ENCODE data around the gene FZD7. TPM values are rescaled to one million over a fixed set of nuclear protein-coding genes. Genes with fewer than 3 reads are reported as not detected.

Gene FZD7
- total and polyA plus RNA-seq, 2 of the 8 experiments (the other 6 are each of a cell fraction or from before 2014, with no cell fraction given) = 176 to 246 TPM

- Histone ChIP-seq H2BK15ac (ENCODE audit: low read length) (no peak overlapping the region), H4K20me1 (replicated peaks in 1 of 2; ENCODE audit: control insufficient read depth in 1 of 2, insufficient read depth in 2 of 2, low read length in 2 of 2) (no peaks in the 10 kb centered on the region), H3K4ac (replicated peaks; ENCODE audit: insufficient read length, low read depth, low read length) (no peak overlapping the region), H2AK5ac (ENCODE audit: low read depth, low read length) (no peak overlapping the region), H3K27me3 (replicated peaks in 1 of 4; ENCODE audit: control insufficient read depth in 3 of 4, extremely low read depth in 1 of 4, insufficient read depth in 3 of 4, low read length in 3 of 4) (no peaks in the 10 kb centered on the region), H3K4me1 (replicated peaks in 1 of 4; ENCODE audit: control insufficient read depth in 3 of 4, insufficient read depth in 4 of 4, low read length in 3 of 4) (peaks cover 0 to 17% (median 13%) of the 10 kb centered on the region in 4 experiments; a peak in 3 of 7 replicates), H3K4me2 (ENCODE audit: insufficient read depth in 1 of 2, low read depth in 2 of 2, low read length in 2 of 2) (no peak overlapping the region), H2BK20ac (ENCODE audit: low read length) (no peak overlapping the region), H3K79me2 (ENCODE audit: control insufficient read depth in 1 of 2, insufficient read depth in 2 of 2, low read length in 2 of 2) (no peaks in the 10 kb centered on the region), H3K23ac (ENCODE audit: insufficient read length) (no peak overlapping the region), H3K56ac (replicated peaks; ENCODE audit: insufficient read length, low read depth, low read length) (no peak overlapping the region), H4K91ac (replicated peaks; ENCODE audit: insufficient read length, low read length) (no peak overlapping the region), H2BK120ac (replicated peaks; ENCODE audit: low read depth, low read length) (no peak overlapping the region), H3K4me3 (ENCODE audit: extremely low read depth in 1 of 4, insufficient read depth in 2 of 4, low read depth in 3 of 4, low read length in 4 of 4) (no peak overlapping the region), H3K23me2 (ENCODE audit: low read depth, low read length) (no peaks in the 10 kb centered on the region), H3K79me1 (ENCODE audit: low read depth, low read length) (no peaks in the 10 kb centered on the region), H3K27ac (ENCODE audit: low read depth, low read length) (no peak overlapping the region), H3K18ac (ENCODE audit: extremely low read depth, low read length) (no peak overlapping the region), H3K9ac (replicated peaks in 1 of 4; ENCODE audit: extremely low read depth in 1 of 4, low read depth in 3 of 4, low read length in 3 of 4) (no peak overlapping the region), H3K14ac (ENCODE audit: insufficient read length) (no peak overlapping the region), H3K9me3 (ENCODE audit: insufficient read depth in 2 of 2, low read depth in 1 of 2, low read length in 1 of 2) (no peaks in the 10 kb centered on the region), H4K5ac (ENCODE audit: insufficient read length, low read depth, low read length) (no peak overlapping the region), H3K36me3 (ENCODE audit: control insufficient read depth in 2 of 4, insufficient read depth in 4 of 4, low read length in 3 of 4) (no peaks in the 10 kb centered on the region), H2BK12ac (ENCODE audit: low read depth, low read length) (no peak overlapping the region), H2BK5ac (ENCODE audit: low read depth, low read length) (no peak overlapping the region), H4K8ac (ENCODE audit: extremely low read depth, insufficient read depth, low read length) (no peak overlapping the region), H2AFZ (ENCODE audit: low read length) (no peak overlapping the region)
- 80% methylated on average over 3 of the region's 3 CpGs; no CpG with 5 or more reads in 1 of the 2 experiments for WGBS, 2 experiments (ENCODE audit: extremely low coverage in 1 of 2, insufficient coverage in 1 of 2, insufficient read length in 1 of 2, insufficient replicate concordance in 2 of 2, low coverage in 1 of 2, low lambda C conversion rate in 2 of 2, missing lambda C conversion rate in 1 of 2)
- TF ChIP-seq RFX5 (IDR thresholded peaks at IDR 0.05; ENCODE audit: borderline replicate concordance, low read depth, low read length) (no peak), CTCF (IDR thresholded peaks at IDR 0.05; ENCODE audit: control extremely low read depth in 1 of 3, insufficient read depth in 1 of 3, low read depth in 1 of 3, low read length in 3 of 3) (peak in 1 of 3 experiments; percentile 57; a peak in 2 of 4 replicates), SRF (IDR thresholded peaks at IDR 0.05; ENCODE audit: low read depth, low read length) (no peak), RAD21 (IDR thresholded peaks at IDR 0.05 in 1 of 2, conservative IDR thresholded peaks at IDR 0.05 in 1 of 2; ENCODE audit: low read depth in 2 of 2, low read length in 2 of 2) (peak; percentile 14 to 25; a peak in 3 of 4 replicates), TAF1 (IDR thresholded peaks at IDR 0.05; ENCODE audit: low read depth, low read length) (no peak), EP300 (IDR thresholded peaks at IDR 0.05; ENCODE audit: borderline replicate concordance in 1 of 2, low read depth in 2 of 2, low read length in 2 of 2) (no peak), TCF12 (IDR thresholded peaks at IDR 0.05; ENCODE audit: low read depth, low read length) (no peak)
- CTCF ChIA-PET (ENCODE audit: partially characterized antibody) = interaction anchor here (0.6 to 3.0 kb wide), 16 partner anchors 8 to 316 kb away, joined by 3 to 11 read pairs (median 4); no protein-coding TSS in a partner anchor
- FAIRE-seq (peak; percentile 50), DNase-seq (ENCODE audit: low read depth in 1 of 2, low spot score in 2 of 2) (no peak)
- POLR2A ChIA-PET (ENCODE audit: partially characterized antibody) = interaction anchor here (1.6 kb wide), 1 partner anchor 15 kb away, joined by 3 read pairs; no protein-coding TSS in a partner anchor
Measured at GRCh38 chr2:202060218-202060617, 26.6 kb downstream of the FZD7 start.

All from H1 (cell line).